HCT116 (cell line): ENCODE data around the gene EMP1. TPM values are rescaled to one million over a fixed set of nuclear protein-coding genes. Genes with fewer than 3 reads are reported as not detected.

Source experiments
- ATAC-seq: fragments of 200-7000 bp; cut with Tn5 transposase; 2 replicates; pipeline ENCODE4 v1.9.1; 2020; ENCODE audit warnings: mild to moderate bottlenecking, moderate library complexity
- BruUV-seq: library from RNA; stranded (reverse); fragments of 400-500 nt; replicated peaks from 2 replicates; lab custom pipeline; 2021; lab: Mats Ljungman, UMichigan
- CTCF ChIA-PET: fragments of 300-600 bp; sonication (Branson Sonifier 250); formaldehyde crosslinking; loops from one replicate; lab custom pipeline; 2021; ENCODE audit warnings: antibody characterized with exemption; lab: Charles Lee
- POLR2A ChIA-PET: fragments of 300-600, 350-600 bp; sonication (Branson Sonifier 250); formaldehyde crosslinking; loops from one replicate; lab custom pipeline; 2021; ENCODE audit warnings: antibody characterized with exemption; lab: Charles Lee
- RAD21 ChIA-PET, 2 experiments: fragments of 300-600 bp; sonication (Branson Sonifier 250); formaldehyde crosslinking; loops; one replicate each; lab custom pipeline; 2023; ENCODE audit warnings: low total read pairs in 2 of 2; ENCODE audit not compliant: uncharacterized antibody in 2 of 2, unreplicated experiment in 2 of 2, low non-redundant PET in 1 of 2; lab: Charles Lee
- DNase-seq: peaks from one replicate; pipeline ENCODE4 v3.0.0-alpha.2; 2010; ENCODE audit warnings: low read depth, low spot score
- H2AFZ ChIP-seq: fragments of 200-600 bp; shearing (Covaris generic), sonication (generic); 2 replicates; pipeline ENCODE4 v1.6.1; 2017; ENCODE audit warnings: low read depth, mixed run types, mixed read lengths, antibody characterized with exemption, low read length; ENCODE audit not compliant: poor library complexity, severe bottlenecking
- H3K27ac ChIP-seq: 2 replicates; pipeline ENCODE4 v1.5.1; 2012; ENCODE audit warnings: low read depth, low read length
- H3K27me3 ChIP-seq: fragments of 200-600 bp; sonication (generic); 2 replicates; pipeline ENCODE4 v1.6.1; 2016; ENCODE audit warnings: mixed run types, low read length, mixed read lengths; ENCODE audit not compliant: insufficient read depth
- H3K36me3 ChIP-seq, 2 experiments: fragments of 200-500 bp in 1 of 2; fragments of 200-600 bp in 1 of 2; sonication (Bioruptor generic) in 1 of 2; sonication (generic) in 1 of 2; 2 replicates each; pipeline versions ENCODE4 v1.5.1 to v1.6.1; 2014 to 2016; ENCODE audit warnings: low read length in 2 of 2, inconsistent platforms in 1 of 2, mixed read lengths in 1 of 2, mixed run types in 1 of 2; ENCODE audit not compliant: insufficient read depth in 2 of 2, control insufficient read depth in 1 of 2
- H3K4me1 ChIP-seq, 2 experiments: fragments of 200-600 bp in 1 of 2; sonication (generic) in 1 of 2; 2 replicates each; pipeline versions ENCODE4 v1.5.1 to v1.6.1; 2012 to 2017; ENCODE audit warnings: low read length in 2 of 2, inconsistent platforms in 1 of 2, mild to moderate bottlenecking in 1 of 2, mixed read lengths in 1 of 2, mixed run types in 1 of 2, moderate library complexity in 1 of 2; ENCODE audit not compliant: insufficient read depth in 2 of 2, control insufficient read depth in 1 of 2
- H3K4me2 ChIP-seq: fragments of 200-600 bp; sonication (generic); 2 replicates; pipeline ENCODE4 v1.6.1; 2017; ENCODE audit warnings: mixed run types, low read length, mixed read lengths
- H3K4me3 ChIP-seq, 2 experiments: fragments of 200-600 bp in 1 of 2; sonication (generic) in 1 of 2; replicated peaks in 1 of 2; 2 replicates each; pipeline ENCODE4 v1.5.1; 2011 to 2016; ENCODE audit warnings: low read length in 2 of 2, control low read depth in 1 of 2, low read depth in 1 of 2, mild to moderate bottlenecking in 1 of 2, mixed read lengths in 1 of 2, mixed run types in 1 of 2
- H3K79me2 ChIP-seq: fragments of 200-600 bp; sonication (generic); 2 replicates; pipeline ENCODE4 v1.6.1; 2017; ENCODE audit warnings: mild to moderate bottlenecking, mixed run types, low read length, moderate library complexity, mixed read lengths; ENCODE audit not compliant: insufficient read depth
- H3K9ac ChIP-seq: fragments of 200-600 bp; sonication (generic); 2 replicates; pipeline ENCODE4 v1.6.1; 2016; ENCODE audit warnings: low read length, mixed read lengths
- H3K9me2 ChIP-seq: fragments of 200-600 bp; sonication (generic), shearing (Covaris generic); 2 replicates; pipeline ENCODE4 v1.6.1; 2017; ENCODE audit warnings: mixed run types, mild to moderate bottlenecking, moderate library complexity; ENCODE audit not compliant: insufficient read depth
- H3K9me3 ChIP-seq, 2 experiments: fragments of 200-500 bp in 1 of 2; fragments of 200-600 bp in 1 of 2; sonication (Bioruptor generic) in 1 of 2; sonication (generic) in 1 of 2; 2 replicates each; pipeline ENCODE4 v1.6.1; 2014 to 2017; ENCODE audit warnings: low read length in 2 of 2, mixed read lengths in 2 of 2, inconsistent platforms in 1 of 2, low read depth in 1 of 2, mild to moderate bottlenecking in 1 of 2, mixed run types in 1 of 2, moderate library complexity in 1 of 2; ENCODE audit not compliant: control insufficient read depth in 1 of 2, insufficient read depth in 1 of 2
- H4K20me1 ChIP-seq: fragments of 200-600 bp; sonication (generic), shearing (Covaris generic); 2 replicates; pipeline ENCODE4 v1.6.1; 2017; ENCODE audit warnings: mixed run types, mild to moderate bottlenecking, moderate library complexity; ENCODE audit not compliant: insufficient read depth
- CBX3 ChIP-seq: IDR thresholded peaks from 2 replicates; pipeline ENCODE4 v1.6.1; 2012; ENCODE audit warnings: low read depth
- CEBPB ChIP-seq: IDR thresholded peaks from 2 replicates; pipeline ENCODE4 v1.6.1; 2012; ENCODE audit warnings: low read depth
- EGR1 ChIP-seq: IDR thresholded peaks from 2 replicates; pipeline ENCODE4 v1.6.1; 2012; ENCODE audit warnings: low read depth
- ELF1 ChIP-seq: IDR thresholded peaks from 2 replicates; pipeline ENCODE4 v1.6.1; 2012; ENCODE audit warnings: low read depth, borderline replicate concordance
- EZH2 ChIP-seq: fragments of 200-600 bp; sonication (generic); IDR thresholded peaks from 2 replicates; pipeline ENCODE4 v1.6.1; 2017; ENCODE audit warnings: antibody characterized with exemption, mixed run types
- EZH2phosphoT487 ChIP-seq: fragments of 200-600 bp; IDR thresholded peaks from 2 replicates; pipeline ENCODE4 v1.6.1; 2018; ENCODE audit warnings: antibody characterized with exemption, borderline replicate concordance
- JUND ChIP-seq: IDR thresholded peaks from 2 replicates; pipeline ENCODE4 v1.6.1; 2012
- POLR2A ChIP-seq: IDR thresholded peaks from 2 replicates; pipeline ENCODE4 v1.7.0; 2011; ENCODE audit warnings: borderline replicate concordance; ENCODE audit not compliant: insufficient read depth, insufficient read length; ENCODE audit errors: extremely low read depth
- POLR2AphosphoS5 ChIP-seq: IDR thresholded peaks from 2 replicates; pipeline ENCODE4 v1.6.1; 2011; ENCODE audit warnings: mild to moderate bottlenecking, low read depth, low read length, moderate library complexity
- RAD21 ChIP-seq: IDR thresholded peaks from 2 replicates; pipeline ENCODE4 v1.6.1; 2012; ENCODE audit warnings: low read depth, mild to moderate bottlenecking
- SP1 ChIP-seq: IDR thresholded peaks from 2 replicates; pipeline ENCODE4 v1.6.1; 2012; ENCODE audit warnings: low read depth
- SRF ChIP-seq: IDR thresholded peaks from 2 replicates; pipeline ENCODE4 v1.6.1; 2012; ENCODE audit warnings: low read depth
- TCF7L2 ChIP-seq: IDR thresholded peaks from 2 replicates; pipeline ENCODE4 v1.7.0; 2011; ENCODE audit warnings: borderline replicate concordance, inconsistent platforms; ENCODE audit not compliant: insufficient read depth, insufficient read length; ENCODE audit errors: extremely low read depth
- YY1 ChIP-seq: IDR thresholded peaks from 2 replicates; pipeline ENCODE4 v1.6.1; 2011; ENCODE audit warnings: low read length, low read depth, moderate library complexity, mild to moderate bottlenecking; ENCODE audit not compliant: insufficient replicate concordance; ENCODE audit errors: extremely low read depth
- ZFX ChIP-seq: fragments of 450-650 bp; IDR thresholded peaks from 2 replicates; pipeline ENCODE4 v1.6.1; 2017
- intact Hi-C: fragments of 100-400 bp; cut with micrococcal nuclease; formaldehyde crosslinking; loops from 2 replicates; pipeline ENCODE4 v1.10.0; 2022
- total RNA-seq: library from RNA; stranded (reverse); gene quantifications from one replicate; pipeline ENCODE4 v1.2.1, GENCODE V29; 2021; ENCODE audit not compliant: unreplicated experiment
- TF ChIP-seq, protein P1 (sequence below): IDR thresholded peaks from 2 replicates; pipeline ENCODE4 v1.6.1; 2011; ENCODE audit warnings: mild to moderate bottlenecking, low read length, moderate library complexity; ENCODE audit not compliant: insufficient replicate concordance; ENCODE audit errors: extremely low read depth
- TF ChIP-seq, protein P2 (sequence below): IDR thresholded peaks from 2 replicates; pipeline ENCODE4 v1.6.1; 2012
- TF ChIP-seq, protein P3 (sequence below): IDR thresholded peaks from 2 replicates; pipeline ENCODE4 v1.6.1; 2012
- TF ChIP-seq, protein P4 (sequence below), 3 experiments: fragments of 200-600 bp in 1 of 3; sonication (generic) in 1 of 3; IDR thresholded peaks in 2 of 3; conservative IDR thresholded peaks in 1 of 3; 2 replicates each; pipeline ENCODE4 v1.5.1; 2012 to 2017; ENCODE audit warnings: low read depth in 2 of 3, low read length in 2 of 3, antibody characterized with exemption in 1 of 3, borderline replicate concordance in 1 of 3, control low read depth in 1 of 3, mild to moderate bottlenecking in 1 of 3, mixed read lengths in 1 of 3, mixed run types in 1 of 3, moderate library complexity in 1 of 3; ENCODE audit not compliant: insufficient read depth in 1 of 3
- TF ChIP-seq, protein P5 (sequence below): IDR thresholded peaks from 2 replicates; pipeline ENCODE4 v1.6.1; 2012; ENCODE audit warnings: low read depth

The EMP1 gene
- total RNA-seq, 1 experiment from 2014 or later = 110 TPM

DNA sequence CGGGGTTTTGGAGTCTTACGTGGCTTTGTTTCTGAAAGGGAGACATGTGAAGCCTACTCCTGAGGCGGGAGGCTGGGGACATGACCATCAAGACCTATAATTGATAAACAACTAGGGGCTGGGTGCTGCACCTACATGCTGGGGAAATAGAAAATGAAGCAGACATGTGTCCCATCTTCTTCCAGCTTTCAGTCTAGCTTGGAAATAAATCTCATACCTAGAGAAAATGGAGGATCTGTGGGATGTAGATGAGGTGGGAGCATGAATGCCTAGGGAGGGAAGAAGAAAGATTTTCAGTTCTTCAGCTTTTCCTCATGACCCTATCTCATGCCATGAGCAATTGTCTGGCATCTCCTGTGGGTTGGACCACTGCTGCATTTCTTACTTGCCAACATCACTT lies 22.1 kb downstream of the EMP1 start:
- POLR2A ChIA-PET = no interaction called here
- TF ChIP-seq POLR2A (no peak), ZFX (no peak), EZH2 (no peak), SP1 (no peak), CBX3 (no peak), ELF1 (no peak), EGR1 (no peak), POLR2AphosphoS5 (no peak), RAD21 (no peak), JUND (no peak), YY1 (no peak), EZH2phosphoT487 (no peak), SRF (no peak), CEBPB (no peak), TCF7L2 (no peak)
- TF ChIP-seq, protein P1, sequence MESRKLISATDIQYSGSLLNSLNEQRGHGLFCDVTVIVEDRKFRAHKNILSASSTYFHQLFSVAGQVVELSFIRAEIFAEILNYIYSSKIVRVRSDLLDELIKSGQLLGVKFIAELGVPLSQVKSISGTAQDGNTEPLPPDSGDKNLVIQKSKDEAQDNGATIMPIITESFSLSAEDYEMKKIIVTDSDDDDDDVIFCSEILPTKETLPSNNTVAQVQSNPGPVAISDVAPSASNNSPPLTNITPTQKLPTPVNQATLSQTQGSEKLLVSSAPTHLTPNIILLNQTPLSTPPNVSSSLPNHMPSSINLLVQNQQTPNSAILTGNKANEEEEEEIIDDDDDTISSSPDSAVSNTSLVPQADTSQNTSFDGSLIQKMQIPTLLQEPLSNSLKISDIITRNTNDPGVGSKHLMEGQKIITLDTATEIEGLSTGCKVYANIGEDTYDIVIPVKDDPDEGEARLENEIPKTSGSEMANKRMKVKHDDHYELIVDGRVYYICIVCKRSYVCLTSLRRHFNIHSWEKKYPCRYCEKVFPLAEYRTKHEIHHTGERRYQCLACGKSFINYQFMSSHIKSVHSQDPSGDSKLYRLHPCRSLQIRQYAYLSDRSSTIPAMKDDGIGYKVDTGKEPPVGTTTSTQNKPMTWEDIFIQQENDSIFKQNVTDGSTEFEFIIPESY = no peak
- TF ChIP-seq, protein P2, sequence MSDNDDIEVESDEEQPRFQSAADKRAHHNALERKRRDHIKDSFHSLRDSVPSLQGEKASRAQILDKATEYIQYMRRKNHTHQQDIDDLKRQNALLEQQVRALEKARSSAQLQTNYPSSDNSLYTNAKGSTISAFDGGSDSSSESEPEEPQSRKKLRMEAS = no peak
- TF ChIP-seq, protein P3, sequence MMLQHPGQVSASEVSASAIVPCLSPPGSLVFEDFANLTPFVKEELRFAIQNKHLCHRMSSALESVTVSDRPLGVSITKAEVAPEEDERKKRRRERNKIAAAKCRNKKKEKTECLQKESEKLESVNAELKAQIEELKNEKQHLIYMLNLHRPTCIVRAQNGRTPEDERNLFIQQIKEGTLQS = no peak
- TF ChIP-seq, protein P4, sequence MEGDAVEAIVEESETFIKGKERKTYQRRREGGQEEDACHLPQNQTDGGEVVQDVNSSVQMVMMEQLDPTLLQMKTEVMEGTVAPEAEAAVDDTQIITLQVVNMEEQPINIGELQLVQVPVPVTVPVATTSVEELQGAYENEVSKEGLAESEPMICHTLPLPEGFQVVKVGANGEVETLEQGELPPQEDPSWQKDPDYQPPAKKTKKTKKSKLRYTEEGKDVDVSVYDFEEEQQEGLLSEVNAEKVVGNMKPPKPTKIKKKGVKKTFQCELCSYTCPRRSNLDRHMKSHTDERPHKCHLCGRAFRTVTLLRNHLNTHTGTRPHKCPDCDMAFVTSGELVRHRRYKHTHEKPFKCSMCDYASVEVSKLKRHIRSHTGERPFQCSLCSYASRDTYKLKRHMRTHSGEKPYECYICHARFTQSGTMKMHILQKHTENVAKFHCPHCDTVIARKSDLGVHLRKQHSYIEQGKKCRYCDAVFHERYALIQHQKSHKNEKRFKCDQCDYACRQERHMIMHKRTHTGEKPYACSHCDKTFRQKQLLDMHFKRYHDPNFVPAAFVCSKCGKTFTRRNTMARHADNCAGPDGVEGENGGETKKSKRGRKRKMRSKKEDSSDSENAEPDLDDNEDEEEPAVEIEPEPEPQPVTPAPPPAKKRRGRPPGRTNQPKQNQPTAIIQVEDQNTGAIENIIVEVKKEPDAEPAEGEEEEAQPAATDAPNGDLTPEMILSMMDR (IDR thresholded peaks at IDR 0.05 in 2 of 3, conservative IDR thresholded peaks at IDR 0.05 in 1 of 3; ENCODE audit: borderline replicate concordance in 1 of 3, insufficient read depth in 1 of 3, low read depth in 2 of 3, low read length in 2 of 3) = no peak
- TF ChIP-seq, protein P5, sequence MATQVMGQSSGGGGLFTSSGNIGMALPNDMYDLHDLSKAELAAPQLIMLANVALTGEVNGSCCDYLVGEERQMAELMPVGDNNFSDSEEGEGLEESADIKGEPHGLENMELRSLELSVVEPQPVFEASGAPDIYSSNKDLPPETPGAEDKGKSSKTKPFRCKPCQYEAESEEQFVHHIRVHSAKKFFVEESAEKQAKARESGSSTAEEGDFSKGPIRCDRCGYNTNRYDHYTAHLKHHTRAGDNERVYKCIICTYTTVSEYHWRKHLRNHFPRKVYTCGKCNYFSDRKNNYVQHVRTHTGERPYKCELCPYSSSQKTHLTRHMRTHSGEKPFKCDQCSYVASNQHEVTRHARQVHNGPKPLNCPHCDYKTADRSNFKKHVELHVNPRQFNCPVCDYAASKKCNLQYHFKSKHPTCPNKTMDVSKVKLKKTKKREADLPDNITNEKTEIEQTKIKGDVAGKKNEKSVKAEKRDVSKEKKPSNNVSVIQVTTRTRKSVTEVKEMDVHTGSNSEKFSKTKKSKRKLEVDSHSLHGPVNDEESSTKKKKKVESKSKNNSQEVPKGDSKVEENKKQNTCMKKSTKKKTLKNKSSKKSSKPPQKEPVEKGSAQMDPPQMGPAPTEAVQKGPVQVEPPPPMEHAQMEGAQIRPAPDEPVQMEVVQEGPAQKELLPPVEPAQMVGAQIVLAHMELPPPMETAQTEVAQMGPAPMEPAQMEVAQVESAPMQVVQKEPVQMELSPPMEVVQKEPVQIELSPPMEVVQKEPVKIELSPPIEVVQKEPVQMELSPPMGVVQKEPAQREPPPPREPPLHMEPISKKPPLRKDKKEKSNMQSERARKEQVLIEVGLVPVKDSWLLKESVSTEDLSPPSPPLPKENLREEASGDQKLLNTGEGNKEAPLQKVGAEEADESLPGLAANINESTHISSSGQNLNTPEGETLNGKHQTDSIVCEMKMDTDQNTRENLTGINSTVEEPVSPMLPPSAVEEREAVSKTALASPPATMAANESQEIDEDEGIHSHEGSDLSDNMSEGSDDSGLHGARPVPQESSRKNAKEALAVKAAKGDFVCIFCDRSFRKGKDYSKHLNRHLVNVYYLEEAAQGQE = no peak
- Histone ChIP-seq H3K9ac (no peak overlapping the region), H3K9me3 (no peaks in the 10 kb centered on the region), H3K79me2 (no peaks in the 10 kb centered on the region), H4K20me1 (no peaks in the 10 kb centered on the region), H3K27me3 (no peaks in the 10 kb centered on the region), H3K9me2 (no peaks in the 10 kb centered on the region), H3K4me2 (no peak overlapping the region), H3K36me3 (peaks cover 0 to 45% of the 10 kb centered on the region in 2 experiments; a peak in 2 of 4 replicates), H3K4me1 (peaks cover 6 to 10% of the 10 kb centered on the region in 2 experiments; a peak in 3 of 4 replicates), H3K27ac (no peak overlapping the region), H2AFZ (no peak overlapping the region), H3K4me3 (no peak overlapping the region)
- intact Hi-C loops = no loop called here
- BruUV-seq = no TSS peak
- CTCF ChIA-PET = no interaction called here
- DNase-seq = no peak
- RAD21 ChIA-PET = no interaction called here
- ATAC-seq = no peak
